CD4-positive, alpha-beta T cell treated with Interleukin-2 at 100 ng/mL for 4 hours (primary cell): ENCODE data around the gene DNAH1.

ENCODE experiments used
- DNase-seq: peaks from one replicate; pipeline ENCODE4 v3.0.0-alpha.2; 2020; ENCODE audit warnings: low spot score

DNAH1 gene

DNA sequence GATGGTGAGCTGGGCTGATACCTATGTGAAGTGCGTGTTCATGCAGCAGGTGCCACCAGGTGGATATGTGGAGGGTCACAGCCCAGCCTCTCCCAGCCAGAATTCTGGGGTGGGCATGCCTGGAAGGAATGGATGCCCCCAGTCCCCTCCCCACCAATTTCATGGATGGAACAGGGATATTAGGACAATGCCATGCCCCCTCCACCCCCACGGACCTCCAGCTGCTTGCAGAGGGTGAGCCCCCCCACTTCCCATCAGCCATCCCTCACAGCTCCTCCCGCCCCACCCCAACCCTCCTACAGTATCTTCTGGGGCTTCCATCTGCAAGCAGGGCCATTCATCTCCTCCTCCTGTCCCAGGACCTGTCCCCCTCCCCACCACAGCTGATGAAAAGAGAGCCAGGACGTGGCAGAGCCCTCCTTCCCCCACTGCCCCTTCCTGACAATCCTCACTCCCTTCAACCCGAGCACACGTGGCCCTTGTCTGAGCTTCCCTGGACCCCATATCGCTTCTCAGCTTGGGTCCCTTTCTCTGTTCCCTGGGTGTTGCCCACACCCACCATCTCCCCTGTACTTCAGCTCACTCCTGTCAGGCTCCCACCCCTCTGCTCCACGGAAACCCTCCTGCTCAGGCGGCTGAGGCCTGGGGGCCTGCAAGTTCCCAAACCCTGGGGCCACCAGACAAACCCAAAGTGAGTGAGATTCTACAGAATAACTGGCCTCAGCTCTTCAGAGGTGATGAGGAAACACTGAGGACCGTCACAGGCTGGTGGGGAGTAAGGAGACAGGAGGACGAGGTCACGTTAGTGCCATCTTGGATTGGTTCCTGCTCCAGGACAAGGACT, 131.6 kb downstream of the DNAH1 start:
- DNase-seq = no peak
